Stromal cell of bone marrow (primary cell): ENCODE data around the gene APEX2.
"Not testable (repeated sequence)": the region's sequence is repeated elsewhere in the genome, so short reads cannot be mapped to it uniquely, and the experiment has no call there.

ENCODE experiments used
- DNase-seq: peaks from one replicate; pipeline ENCODE4 v3.0.0-alpha.2; 2012; ENCODE audit warnings: low read depth

The APEX2 gene

GRCh38 chrX:55011294-55011693, 11.1 kb downstream of the APEX2 start:
- no peak for DNase-seq

- DNase-seq = no peak
Measured at GRCh38 chrX:55014897-55015299, 14.7 kb downstream of the APEX2 start.

DNA sequence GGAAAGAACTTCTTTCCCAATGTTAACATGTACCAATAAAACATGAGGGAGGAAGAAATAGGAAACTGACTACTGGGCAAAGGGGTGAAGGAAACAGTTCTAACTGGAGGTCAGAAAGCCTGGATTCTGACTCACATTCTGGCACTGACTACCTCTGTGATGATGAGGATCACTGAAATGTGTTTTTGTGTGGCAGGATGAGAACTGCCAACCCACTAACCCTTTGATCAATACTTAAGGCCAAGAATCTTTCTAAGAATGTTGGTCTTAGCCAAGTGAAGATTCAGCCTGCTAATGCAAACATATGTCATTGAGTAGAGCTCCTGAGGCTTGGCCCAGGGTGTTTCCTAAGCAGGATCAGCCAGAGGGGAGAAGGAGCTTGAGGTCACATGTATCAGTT, 26.0 kb downstream of the APEX2 start:
- DNase-seq = no peak

DNA sequence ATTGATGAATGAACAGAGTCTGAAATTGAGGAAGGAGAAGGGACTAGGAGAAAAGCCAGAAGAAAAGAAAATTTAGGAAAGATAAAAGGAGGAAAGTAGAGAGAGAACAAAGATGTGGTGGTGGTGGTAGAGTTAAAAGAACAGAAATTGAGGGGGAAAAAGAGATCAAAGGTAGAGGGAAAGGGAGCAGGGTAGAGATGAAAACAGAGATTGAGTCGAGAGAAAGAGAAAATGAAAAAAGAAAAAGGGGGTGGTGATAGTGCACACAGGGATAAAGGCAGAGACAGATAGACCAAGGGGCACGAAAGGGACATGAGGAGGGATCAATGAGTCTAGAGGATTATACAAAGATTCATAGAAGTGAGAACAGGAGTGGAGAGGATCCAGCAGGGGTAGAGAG, 26.7 kb downstream of the APEX2 start:
- DNase-seq = no peak

DNA sequence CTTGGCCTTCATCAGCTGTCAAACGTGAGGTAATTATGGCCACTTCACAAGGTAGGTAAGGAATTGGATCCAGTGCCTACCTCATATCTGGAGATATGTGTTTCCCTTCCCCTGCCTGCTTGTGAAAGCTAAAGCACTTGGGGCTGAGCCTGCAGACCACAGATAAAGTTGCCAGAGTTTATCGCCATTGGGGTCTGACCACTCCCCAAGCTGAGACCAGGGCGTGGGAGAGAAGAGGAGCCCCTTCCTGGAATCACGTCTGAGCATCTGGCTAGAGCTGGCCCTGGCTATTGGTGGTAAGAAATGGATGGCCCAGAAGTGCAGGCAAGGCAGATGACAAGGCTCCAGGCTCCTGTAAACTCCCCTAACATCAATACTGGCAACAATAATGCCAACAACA, 27.9 kb downstream of the APEX2 start:
- no peak for DNase-seq

DNA sequence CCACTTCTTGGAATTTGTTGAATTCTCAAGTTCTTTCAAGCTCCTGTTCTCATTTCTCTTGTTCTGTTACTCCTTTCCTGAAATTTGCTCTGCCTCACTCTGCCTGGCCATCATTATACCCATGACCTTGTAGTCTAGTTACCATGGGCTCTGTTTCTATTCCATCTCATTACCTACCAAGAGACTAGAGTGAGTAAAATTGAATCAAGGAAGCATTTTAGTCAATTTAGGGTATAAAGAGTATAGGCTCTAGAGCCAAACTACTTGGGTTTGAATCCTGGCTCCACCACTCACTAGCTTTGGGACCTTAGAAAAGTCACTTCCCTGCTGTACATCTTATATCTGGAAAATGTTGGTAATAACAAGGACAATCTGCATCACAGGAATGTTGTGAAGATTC, 28.4 kb downstream of the APEX2 start:
- no peak for DNase-seq

- DNase-seq = no peak
Measured at GRCh38 chrX:55029291-55029690, 29.1 kb downstream of the APEX2 start.

- DNase-seq = no peak
Measured at GRCh38 chrX:55030271-55031205, 30.4 kb downstream of the APEX2 start, which contains the start of gene ALAS2. Gene ALAS2, minus strand, starts transcription at chrX:55030977. Its CDS starts 4,977 bp downstream, at chrX:55026000.

DNA sequence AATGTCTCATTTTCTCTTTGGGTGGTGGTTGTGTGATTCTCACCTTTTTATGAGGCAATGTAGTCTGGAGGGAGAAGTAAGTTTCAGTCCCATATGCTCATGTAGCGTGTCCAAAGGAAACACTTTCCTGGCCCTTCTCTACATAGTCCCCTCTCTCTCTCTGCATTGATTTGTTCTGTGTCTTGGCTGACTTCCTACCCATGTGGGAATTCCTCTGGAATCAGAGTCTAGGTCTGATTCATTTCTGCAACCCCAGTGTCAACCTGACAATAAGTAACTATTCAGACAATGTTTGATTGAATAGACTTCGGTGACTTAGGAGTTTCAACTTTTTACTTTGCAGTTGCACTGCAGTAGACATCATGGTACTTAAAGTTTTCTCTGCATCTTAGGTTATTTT, 33.3 kb downstream of the APEX2 start:
- DNase-seq = no peak

DNA sequence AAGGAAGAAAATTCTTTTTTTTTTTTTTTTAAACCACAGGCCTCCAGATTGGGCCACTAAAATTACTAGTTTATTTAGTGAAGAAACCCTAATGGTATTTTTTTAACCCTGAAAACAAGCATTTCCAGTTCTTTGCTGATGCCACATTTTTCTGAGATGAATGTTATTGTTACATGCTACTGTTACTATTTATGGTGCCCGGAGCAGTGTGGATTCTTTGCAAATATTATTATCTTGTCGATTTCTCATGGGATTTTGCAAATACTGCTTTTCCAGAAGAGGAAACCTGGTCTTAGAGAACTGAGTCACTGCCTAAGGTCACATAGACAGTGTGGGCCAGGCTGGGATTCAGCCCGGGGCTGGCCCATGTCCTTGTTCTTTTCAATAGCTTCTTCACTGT, 39.3 kb downstream of the APEX2 start:
- no peak for DNase-seq

DNA sequence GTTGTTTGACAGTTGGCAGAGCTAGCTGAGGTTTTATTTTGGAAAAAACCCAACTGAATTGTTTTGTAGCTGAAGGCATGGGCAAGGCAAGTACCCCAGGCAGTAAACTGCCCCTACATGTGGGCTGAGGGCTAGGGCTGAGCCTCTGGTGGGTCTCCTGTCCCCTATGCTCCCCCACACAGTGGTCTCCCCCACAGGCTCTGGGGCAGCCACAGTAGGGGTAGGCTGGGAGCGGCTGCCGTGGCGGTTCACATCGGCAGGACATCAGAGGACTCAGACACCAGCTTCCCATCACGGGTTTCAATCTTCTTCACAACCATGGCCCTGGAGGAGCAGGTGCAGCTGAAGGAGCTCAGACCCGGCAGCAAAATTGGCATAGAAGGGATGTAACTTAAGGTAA, 41.4 kb downstream of the APEX2 start:
- DNase-seq = no peak

GRCh38 chrX:55050599-55050998, 50.4 kb downstream of the APEX2 start:
- not testable (repeated sequence) for DNase-seq

DNA sequence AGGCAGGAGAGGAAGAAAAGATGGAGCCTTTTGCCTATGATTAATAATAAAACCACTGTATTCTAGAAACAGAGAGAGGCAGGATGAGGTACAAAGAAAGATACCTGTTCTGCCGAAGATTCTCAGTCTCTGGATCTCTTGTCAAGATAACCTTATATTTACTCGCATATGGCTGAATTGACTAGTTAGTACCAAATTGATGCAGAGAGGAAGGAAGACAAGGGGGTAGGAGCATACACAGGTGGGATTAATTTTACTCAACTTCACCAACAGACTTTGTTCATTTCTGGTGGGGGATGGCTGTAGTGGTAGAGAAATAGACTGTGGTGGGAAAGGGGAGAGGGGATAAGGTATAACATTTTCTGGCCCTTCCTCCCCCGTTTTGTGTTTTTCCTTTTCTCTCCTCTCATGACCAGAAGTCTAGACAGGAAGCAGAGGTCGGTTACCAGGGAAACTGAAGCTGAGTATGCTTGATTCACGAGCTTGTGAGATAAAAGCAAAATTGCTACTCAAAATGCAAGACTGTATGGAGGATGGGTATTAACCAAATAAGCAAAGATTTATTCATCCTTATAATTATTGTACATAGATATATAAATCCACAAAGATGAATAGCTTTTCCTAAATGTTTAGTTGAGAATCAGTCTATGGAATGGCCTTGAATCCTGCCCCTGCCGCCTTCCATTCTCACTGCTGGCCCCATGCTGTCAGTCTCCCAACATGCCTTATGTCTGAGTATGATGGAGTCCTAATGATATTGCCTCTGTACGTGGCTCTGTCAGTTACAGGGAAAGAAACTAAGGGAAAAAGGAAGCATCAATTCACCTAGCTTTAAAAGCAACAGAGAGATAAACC, 56.9 kb downstream of the APEX2 start:
- no peak for DNase-seq

GRCh38 chrX:55057675-55058249, 57.6 kb downstream of the APEX2 start:
- no peak for DNase-seq
